ENCODE measurements around the gene RPS2.

- peak in 1 of 2 experiments; percentile 91; a peak in 2 of 3 replicates for TF ChIP-seq POLR2A (IDR thresholded peaks at IDR 0.05; ENCODE audit: control extremely low read depth in 1 of 2, low read depth in 2 of 2, low read length in 2 of 2)
- no peak for TF ChIP-seq ZNF274 (IDR thresholded peaks at IDR 0.05; ENCODE audit: borderline replicate concordance, extremely low read depth, low read length)
- TF ChIP-seq CTCF (IDR thresholded peaks at IDR 0.05; ENCODE audit: control extremely low read depth in 1 of 3, insufficient read depth in 1 of 3, low read depth in 1 of 3, low read length in 3 of 3): peak in 1 of 3 experiments; percentile 35; a peak in 1 of 4 replicates
- no peak for TF ChIP-seq ATF2 (IDR thresholded peaks at IDR 0.05; ENCODE audit: low read length)
- TF ChIP-seq CREB1 (IDR thresholded peaks at IDR 0.05): peak; percentile 60; the same call in 1 of the 2 replicates
- 0 out of 2 replicates have a peak, but pooled peaks have one; percentile 37 for TF ChIP-seq RBBP5 (IDR thresholded peaks at IDR 0.05; ENCODE audit: borderline replicate concordance, low read depth, low read length)
- no peak for TF ChIP-seq RAD21 (IDR thresholded peaks at IDR 0.05 in 1 of 2, conservative IDR thresholded peaks at IDR 0.05 in 1 of 2; ENCODE audit: low read depth in 2 of 2, low read length in 2 of 2)
- no peak for TF ChIP-seq MAFK (IDR thresholded peaks at IDR 0.05; ENCODE audit: low read depth, low read length)
- TF ChIP-seq EZH2 (IDR thresholded peaks at IDR 0.05; ENCODE audit: low read depth, low read length, severe bottlenecking): no peak
- no peak for TF ChIP-seq SUZ12 (IDR thresholded peaks at IDR 0.05; ENCODE audit: low read length)
- peak; percentile 94 for TF ChIP-seq POLR2AphosphoS5 (IDR thresholded peaks at IDR 0.05; ENCODE audit: low read depth, low read length)
- TF ChIP-seq TBP (IDR thresholded peaks at IDR 0.05; ENCODE audit: low read depth, low read length): peak; percentile 72; the same call in 1 of the 2 replicates
These were observed 5.2 kb downstream of the RPS2 start, which contains the start of gene NDUFB10 for GRCh38 chr16:1959269-1960039.

Data from H1 (cell line).